Left renal cortex interstitium (tissue), 4 donors: ENCODE data around the gene CEP83. TPM values are rescaled to one million over a fixed set of nuclear protein-coding genes. Genes with fewer than 3 reads are reported as not detected.
"Not testable (repeated sequence)": the region's sequence is repeated elsewhere in the genome, so short reads cannot be mapped to it uniquely, and the experiment has no call there.

Source experiments
- DNase-seq, 4 donors: peaks; one replicate each; pipeline ENCODE4 v3.0.0-alpha.2; 2013; ENCODE audit warnings: low read depth in 4 of 4, low spot score in 2 of 4, missing footprints in 1 of 4
- polyA plus RNA-seq, 4 donors: library from polyadenylated mRNA; unstranded; fragments of 120-200 nt; gene quantifications; one replicate each; pipeline ENCODE4 v1.2.1, GENCODE V29; 2013; ENCODE audit not compliant: insufficient read length in 4 of 4

The CEP83 gene
- polyA plus RNA-seq, 4 donors = 22.6 to 49.5 (median 32.8) TPM

- not testable (repeated sequence) for DNase-seq
These were observed 70.1 kb downstream of the CEP83 start for GRCh38 chr12:94389482-94390129.

GRCh38 chr12:94386422-94386821 lies 73.2 kb downstream of the CEP83 start:
- no peak for DNase-seq

GRCh38 chr12:94384030-94384429 lies 75.6 kb downstream of the CEP83 start:
- DNase-seq = no peak

- no peak for DNase-seq
These were observed 79.2 kb downstream of the CEP83 start for GRCh38 chr12:94380507-94380906.

GRCh38 chr12:94379479-94380113 lies 80.1 kb downstream of the CEP83 start:
- DNase-seq = no peak

GRCh38 chr12:94377599-94377998 lies 82.1 kb downstream of the CEP83 start:
- DNase-seq = no peak

- DNase-seq = no peak
These were observed 85.5 kb downstream of the CEP83 start for GRCh38 chr12:94374124-94374523.

GRCh38 chr12:94372461-94372860 lies 87.2 kb downstream of the CEP83 start:
- DNase-seq = no peak

- no peak for DNase-seq
These were observed 97.0 kb downstream of the CEP83 start for GRCh38 chr12:94362653-94363052.

- no peak for DNase-seq
These were observed 99.9 kb downstream of the CEP83 start for GRCh38 chr12:94359761-94360160.

- DNase-seq = no peak
These were observed 106.5 kb downstream of the CEP83 start for GRCh38 chr12:94353130-94353529.

GRCh38 chr12:94340573-94340972 lies 119.1 kb downstream of the CEP83 start:
- DNase-seq = no peak

GRCh38 chr12:94338006-94338794 lies 121.5 kb downstream of the CEP83 start:
- no peak for DNase-seq

GRCh38 chr12:94336211-94336925 lies 123.3 kb downstream of the CEP83 start:
- DNase-seq = no peak

GRCh38 chr12:94333396-94333795 lies 126.3 kb downstream of the CEP83 start:
- no peak for DNase-seq

- DNase-seq = no peak
These were observed 130.3 kb downstream of the CEP83 start for GRCh38 chr12:94329366-94329765.

GRCh38 chr12:94327809-94328208 lies 131.9 kb downstream of the CEP83 start:
- no peak for DNase-seq

GRCh38 chr12:94326727-94327126 lies 132.9 kb downstream of the CEP83 start:
- DNase-seq = no peak

- no peak for DNase-seq
These were observed 133.4 kb downstream of the CEP83 start for GRCh38 chr12:94326234-94326633.

GRCh38 chr12:94322346-94322745 lies 137.3 kb downstream of the CEP83 start:
- no peak for DNase-seq

- no peak for DNase-seq
These were observed 139.6 kb downstream of the CEP83 start for GRCh38 chr12:94320109-94320508.
